CD4-positive, alpha-beta T cell treated with Interleukin-2 at 100 ng/mL for 4 hours (primary cell): ENCODE results near the gene OGFRL1.
"Not testable (repeated sequence)": the region's sequence is repeated elsewhere in the genome, so short reads cannot be mapped to it uniquely, and the experiment has no call there.

Experiments used
- DNase-seq: peaks from one replicate; pipeline ENCODE4 v3.0.0-alpha.2; 2020; ENCODE audit warnings: low spot score

OGFRL1 gene

DNA sequence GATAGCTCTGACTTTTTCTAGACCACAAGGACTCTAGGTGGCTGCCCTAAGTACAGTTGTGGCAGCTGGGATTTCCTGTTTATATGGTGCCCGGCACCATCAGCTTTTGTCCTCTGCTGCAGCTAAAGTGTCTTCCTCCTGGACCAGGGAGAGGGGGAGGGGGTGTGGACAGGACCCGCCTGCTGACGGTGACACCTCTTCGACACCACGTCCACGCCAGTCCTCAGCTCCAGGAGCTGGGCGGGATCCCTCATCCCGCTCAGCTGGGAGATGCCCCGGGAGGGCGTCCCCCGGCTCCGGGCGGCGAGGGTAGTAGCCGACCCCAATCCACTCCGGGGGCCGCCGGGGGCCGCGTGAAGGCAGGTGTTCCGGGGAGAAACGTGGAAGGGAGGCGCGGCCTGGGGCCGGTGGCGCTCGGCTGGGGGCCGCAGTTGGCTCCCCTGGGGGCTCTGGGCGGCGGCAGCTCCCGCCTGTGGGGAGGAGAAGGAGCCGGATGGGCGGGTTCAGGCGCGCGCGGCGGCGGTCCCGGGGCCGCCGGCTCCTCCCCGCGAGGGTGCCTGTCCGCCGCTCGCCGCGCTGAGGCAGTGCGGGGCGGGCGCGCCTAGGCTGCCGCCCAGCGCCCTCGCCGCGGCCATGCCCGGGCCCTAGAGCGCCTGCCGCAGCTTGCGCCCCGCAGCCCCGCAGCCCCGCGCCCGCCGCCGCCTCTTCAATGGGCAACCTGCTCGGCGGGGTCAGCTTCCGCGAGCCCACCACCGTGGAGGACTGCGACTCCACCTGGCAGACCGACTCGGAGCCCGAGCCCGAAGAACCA lies at the start of gene OGFRL1:
Gene OGFRL1 (plus strand): TSS at position 584 of the 811 bp plus-strand sequence. CDS start 126 bp downstream, at position 710.
- peak; percentile 67 for DNase-seq

DNA sequence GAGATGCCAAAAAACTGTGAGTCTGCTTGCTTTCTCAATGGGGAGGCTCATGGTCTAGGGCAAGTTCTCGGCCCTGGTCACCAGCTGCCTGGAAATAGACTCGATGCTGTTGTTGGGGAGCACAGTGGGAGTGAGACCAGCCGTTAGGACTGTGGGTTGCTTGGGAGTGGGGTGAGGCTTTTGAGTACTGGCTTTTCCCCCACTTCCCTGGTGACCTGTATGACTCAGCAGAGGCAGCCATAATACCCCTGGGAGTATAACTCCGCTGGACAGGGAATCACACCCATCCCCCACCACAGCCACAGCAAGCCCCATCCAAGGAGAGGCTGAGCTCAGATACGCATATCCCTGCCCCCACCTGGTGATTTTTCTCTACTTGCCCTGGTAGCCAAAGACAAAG lies 48.9 kb upstream of the OGFRL1 start:
- DNase-seq, result no peak

GRCh38 chr6:71245265-71246049 lies 43.2 kb upstream of the OGFRL1 start:
- no peak for DNase-seq

- no peak for DNase-seq
Measured at GRCh38 chr6:71246596-71246995, 42.0 kb upstream of the OGFRL1 start.

DNA sequence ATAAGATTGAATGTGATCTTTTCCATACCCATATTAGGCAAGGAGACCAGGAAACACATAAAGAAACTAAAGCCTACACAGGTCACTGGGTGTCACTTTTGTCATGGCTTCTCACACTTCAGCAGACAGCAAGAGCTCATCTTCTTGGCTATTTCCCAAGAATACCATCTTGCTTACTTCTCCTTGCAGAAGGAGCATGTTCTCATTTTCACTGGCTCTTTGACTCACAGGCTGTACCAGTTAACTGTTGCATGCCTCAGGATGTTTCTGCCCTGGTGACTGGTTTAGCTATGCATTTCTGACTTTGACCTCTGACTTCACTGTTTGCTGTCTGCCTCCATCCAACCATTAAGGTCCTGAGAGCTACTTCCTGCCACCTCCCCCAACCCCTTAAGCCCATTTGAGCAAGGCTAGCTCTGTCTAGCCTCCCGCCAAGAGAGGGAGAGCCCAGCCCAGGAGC lies 40.3 kb upstream of the OGFRL1 start:
- DNase-seq, result no peak

DNA sequence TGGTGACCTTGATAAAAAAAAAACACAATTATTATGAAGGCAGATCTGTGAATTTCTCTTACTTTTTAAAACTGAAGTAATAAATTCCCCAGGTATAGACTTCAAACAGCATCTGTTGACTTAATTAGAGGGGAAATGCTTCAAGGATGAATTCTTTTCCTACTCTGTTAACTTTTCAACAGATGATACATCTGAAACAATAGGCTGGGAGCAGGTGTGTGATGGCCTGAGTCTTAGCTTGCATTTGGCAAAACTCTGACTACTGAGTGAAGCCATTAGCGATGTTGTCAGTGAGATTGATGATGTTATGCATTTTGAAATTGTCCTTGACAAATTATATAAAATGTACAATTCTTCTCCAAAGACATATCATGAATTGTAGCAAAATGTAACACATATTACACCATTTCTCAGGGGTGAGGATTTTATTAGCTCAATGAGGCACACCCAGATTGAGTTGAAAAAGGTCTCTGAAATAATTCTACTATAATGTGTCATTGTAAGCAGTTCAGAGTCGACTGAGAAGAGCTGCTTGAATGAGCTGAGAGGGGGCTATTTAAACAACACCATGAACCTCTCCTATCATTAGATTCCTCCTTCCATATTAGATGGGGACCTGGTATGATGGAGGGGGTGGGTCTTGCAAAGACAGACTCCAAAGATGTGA lies 39.6 kb upstream of the OGFRL1 start:
- no peak for DNase-seq

GRCh38 chr6:71250099-71250602 lies 38.5 kb upstream of the OGFRL1 start:
- no peak for DNase-seq

DNA sequence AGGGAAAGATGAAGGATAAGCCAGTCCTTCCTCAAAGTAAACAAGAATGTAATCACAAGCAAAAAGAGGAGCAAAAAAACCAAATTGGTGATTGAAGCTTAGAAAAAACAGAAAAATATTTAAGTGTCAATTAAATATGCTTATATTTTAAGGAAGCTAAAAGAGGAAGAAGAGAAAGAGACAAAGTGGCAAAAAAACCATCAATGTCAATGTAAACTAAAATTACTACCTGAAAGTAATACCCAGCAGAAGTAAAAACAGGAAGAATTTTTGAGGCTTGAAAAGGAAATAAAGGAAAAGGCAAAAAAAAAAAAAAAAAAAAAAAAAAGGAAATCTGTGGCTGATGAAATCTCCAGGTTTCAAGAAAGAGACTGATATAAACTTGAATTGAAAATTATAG lies 36.2 kb upstream of the OGFRL1 start:
- no peak for DNase-seq

GRCh38 chr6:71252960-71253359 lies 35.7 kb upstream of the OGFRL1 start:
- DNase-seq, result no peak

GRCh38 chr6:71254323-71254722 lies 34.3 kb upstream of the OGFRL1 start:
- no peak for DNase-seq

DNA sequence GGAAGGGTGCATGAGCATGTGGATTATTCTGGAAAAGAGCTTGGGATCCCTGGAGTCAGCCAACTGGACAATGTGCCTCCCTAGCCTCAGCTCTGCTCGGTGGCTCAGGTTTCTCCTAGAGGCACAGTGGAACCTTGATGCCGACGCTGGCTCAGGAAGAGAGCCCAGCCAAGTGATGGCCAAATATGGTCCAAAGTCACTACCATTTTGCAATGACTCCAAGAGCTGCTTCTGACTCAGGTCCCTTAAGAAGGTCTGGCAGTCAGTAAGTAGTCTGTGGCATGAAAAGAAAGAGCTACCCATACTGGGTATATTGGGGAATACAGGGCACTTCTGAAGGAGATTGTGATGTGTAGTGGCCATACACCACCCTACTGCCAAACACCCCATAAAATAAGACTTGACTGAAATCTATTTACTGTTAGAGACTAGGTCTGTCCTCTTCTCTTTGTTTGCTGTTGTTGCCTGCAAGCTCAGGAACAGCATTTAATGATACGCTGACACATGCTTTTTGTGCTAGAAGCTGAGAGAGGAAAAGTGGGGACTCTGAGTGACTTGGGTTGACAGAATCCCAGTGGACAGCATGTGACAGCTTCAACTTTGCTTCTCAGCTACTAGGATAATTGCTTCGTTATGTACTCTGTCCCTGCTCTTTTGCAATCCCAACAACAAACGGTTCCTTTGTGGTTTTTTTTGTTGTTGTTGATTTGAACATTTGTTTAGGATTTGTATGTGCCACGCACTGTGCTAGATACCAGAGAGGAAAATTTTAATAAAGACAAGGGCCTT lies 30.3 kb upstream of the OGFRL1 start:
- no peak for DNase-seq

DNA sequence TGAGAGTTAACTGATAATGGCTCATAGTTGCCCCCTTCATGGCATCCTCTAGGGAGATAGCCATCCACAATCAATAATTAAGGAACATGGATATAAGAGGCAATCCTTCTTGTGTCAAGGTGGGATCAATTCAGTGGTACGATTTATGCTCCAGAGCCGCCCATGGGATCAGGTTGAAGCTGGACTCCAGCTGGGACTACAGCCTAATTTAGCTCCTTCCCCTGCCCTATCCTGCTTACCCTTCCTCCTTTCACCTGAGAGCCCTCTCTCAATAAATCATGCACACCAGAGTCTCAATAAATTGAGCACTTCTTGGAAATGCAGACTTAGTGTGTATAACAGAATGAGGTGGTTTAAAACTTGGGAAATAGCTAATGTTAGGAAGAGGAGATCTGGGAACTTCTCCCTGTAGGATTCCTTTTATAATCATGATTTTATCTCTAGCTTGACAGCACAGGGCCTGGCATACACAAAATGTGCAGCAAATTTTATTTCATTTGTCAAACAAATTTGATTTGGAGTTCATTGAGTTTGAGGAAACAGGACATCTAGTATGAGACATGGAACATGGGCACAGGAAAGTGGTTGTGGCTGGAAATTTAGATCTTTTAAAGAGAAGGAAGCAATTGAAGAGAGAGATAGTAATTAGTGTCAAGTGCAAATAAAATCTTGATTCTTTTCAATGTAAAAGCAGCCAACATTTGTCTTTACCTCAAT lies 28.6 kb upstream of the OGFRL1 start:
- DNase-seq, result no peak

- no peak for DNase-seq
Measured at GRCh38 chr6:71262914-71263313, 25.7 kb upstream of the OGFRL1 start.

GRCh38 chr6:71266392-71266791 lies 22.2 kb upstream of the OGFRL1 start:
- not testable (repeated sequence) for DNase-seq

- DNase-seq, result no peak
Measured at GRCh38 chr6:71268735-71269437, 19.7 kb upstream of the OGFRL1 start.

- DNase-seq, result no peak
Measured at GRCh38 chr6:71277926-71278600, 10.5 kb upstream of the OGFRL1 start.

GRCh38 chr6:71279321-71279720 lies 9.3 kb upstream of the OGFRL1 start:
- no peak for DNase-seq

DNA sequence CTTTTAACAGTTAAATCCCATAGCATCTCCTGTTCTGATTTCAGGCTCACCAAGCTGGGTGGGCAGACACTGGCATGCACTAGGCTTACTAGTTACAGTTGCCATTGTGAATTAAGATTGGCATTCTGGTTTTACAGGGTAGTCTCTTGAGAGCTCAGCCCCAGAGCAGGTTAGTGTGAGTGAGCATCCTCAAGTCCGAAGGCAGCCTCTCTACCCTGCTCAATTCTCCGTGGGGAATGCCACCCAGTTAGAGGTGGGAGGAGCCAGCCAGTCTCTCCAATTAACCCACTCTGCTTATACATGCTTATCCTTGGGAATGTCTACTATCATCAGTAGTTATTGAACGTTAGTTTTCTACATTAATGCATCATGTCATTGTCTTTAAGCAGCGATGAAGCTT lies 8.9 kb upstream of the OGFRL1 start:
- DNase-seq, result no peak

GRCh38 chr6:71280701-71281100 lies 7.9 kb upstream of the OGFRL1 start:
- no peak for DNase-seq

GRCh38 chr6:71284785-71285184 lies 3.8 kb upstream of the OGFRL1 start:
- DNase-seq, result no peak
